ENCODE data around the gene TTC7B. TPM values are rescaled to one million over a fixed set of nuclear protein-coding genes. Genes with fewer than 3 reads are reported as not detected.

The TTC7B gene
- total and polyA plus RNA-seq, 2 of the 8 experiments (the other 6 are each of a cell fraction or from before 2014, with no cell fraction given), result 23.7 to 34.0 TPM

DNA sequence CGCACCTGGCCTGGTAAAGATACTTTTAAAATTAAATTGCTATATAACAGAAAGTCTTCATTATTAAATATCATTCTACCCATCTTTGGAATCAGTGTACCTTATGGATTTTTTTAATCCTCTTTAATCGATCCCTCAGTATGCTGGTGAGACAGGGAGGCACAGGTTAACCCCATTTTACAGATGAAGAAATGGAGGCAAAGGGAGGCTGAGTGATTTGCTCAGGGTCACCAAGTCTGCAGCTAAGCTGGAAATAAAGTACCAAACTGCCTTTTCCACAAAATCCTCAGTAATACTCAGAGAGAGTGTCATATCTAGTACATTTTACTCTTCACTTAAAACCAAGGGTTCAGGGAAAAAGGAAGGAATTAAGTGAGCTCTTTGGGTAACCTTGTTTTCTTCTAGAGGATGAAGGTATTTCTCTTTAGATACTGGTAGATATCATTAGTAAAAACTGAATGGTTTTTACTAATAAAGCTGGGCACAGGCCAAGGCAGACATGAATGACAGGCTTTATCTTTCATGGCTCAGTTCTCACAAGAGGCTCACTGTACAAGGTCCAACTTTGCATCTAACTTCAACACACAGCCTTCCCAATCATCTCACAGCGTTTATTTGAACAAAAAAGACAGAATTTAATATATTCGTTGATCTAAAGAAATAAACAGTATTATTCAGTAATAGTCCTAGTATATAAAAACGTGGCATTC, 35.3 kb upstream of the TTC7B start (continued):
- no peak for TF ChIP-seq CTCF (IDR thresholded peaks at IDR 0.05; ENCODE audit: control extremely low read depth in 1 of 3, insufficient read depth in 1 of 3, low read depth in 1 of 3, low read length in 3 of 3)
- TF ChIP-seq SUZ12 (IDR thresholded peaks at IDR 0.05; ENCODE audit: low read length), result no peak
